Gastrocnemius medialis (tissue), 4 donors: ENCODE results near the gene HACD3.

Experiments
- POLR2A ChIP-seq, 2 donors: fragments of 450-650 bp; IDR thresholded peaks; one replicate each; pipeline ENCODE4 v1.6.1; 2017; ENCODE audit warnings: antibody characterized with exemption in 2 of 2, mild to moderate bottlenecking in 2 of 2, moderate library complexity in 2 of 2
- TF ChIP-seq, protein P1 (sequence below), 5 experiments: fragments of 450-650 bp in 3 of 5; fragments of 200-600 bp in 2 of 5; sonication (generic) in 2 of 5; IDR thresholded peaks in 4 of 5; conservative IDR thresholded peaks in 1 of 5; 1 replicate in 4 of 5; 2 replicates in 1 of 5; pipeline ENCODE4 v1.5.1; 2016 to 2019; ENCODE audit warnings: antibody characterized with exemption in 5 of 5, mild to moderate bottlenecking in 3 of 5, moderate library complexity in 3 of 5

GRCh38 chr15:65587094-65587493, 56.8 kb downstream of the HACD3 start:
- TF ChIP-seq, protein P1, sequence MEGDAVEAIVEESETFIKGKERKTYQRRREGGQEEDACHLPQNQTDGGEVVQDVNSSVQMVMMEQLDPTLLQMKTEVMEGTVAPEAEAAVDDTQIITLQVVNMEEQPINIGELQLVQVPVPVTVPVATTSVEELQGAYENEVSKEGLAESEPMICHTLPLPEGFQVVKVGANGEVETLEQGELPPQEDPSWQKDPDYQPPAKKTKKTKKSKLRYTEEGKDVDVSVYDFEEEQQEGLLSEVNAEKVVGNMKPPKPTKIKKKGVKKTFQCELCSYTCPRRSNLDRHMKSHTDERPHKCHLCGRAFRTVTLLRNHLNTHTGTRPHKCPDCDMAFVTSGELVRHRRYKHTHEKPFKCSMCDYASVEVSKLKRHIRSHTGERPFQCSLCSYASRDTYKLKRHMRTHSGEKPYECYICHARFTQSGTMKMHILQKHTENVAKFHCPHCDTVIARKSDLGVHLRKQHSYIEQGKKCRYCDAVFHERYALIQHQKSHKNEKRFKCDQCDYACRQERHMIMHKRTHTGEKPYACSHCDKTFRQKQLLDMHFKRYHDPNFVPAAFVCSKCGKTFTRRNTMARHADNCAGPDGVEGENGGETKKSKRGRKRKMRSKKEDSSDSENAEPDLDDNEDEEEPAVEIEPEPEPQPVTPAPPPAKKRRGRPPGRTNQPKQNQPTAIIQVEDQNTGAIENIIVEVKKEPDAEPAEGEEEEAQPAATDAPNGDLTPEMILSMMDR (IDR thresholded peaks at IDR 0.05 in 4 of 5, conservative IDR thresholded peaks at IDR 0.05 in 1 of 5): no peak
- TF ChIP-seq POLR2A (IDR thresholded peaks at IDR 0.05): no peak
